Placental pericyte (primary cell): ENCODE data around the gene ALS2CL. TPM values are rescaled to one million over a fixed set of nuclear protein-coding genes. Genes with fewer than 3 reads are reported as not detected.

ENCODE experiments used
- small RNA-seq: library from RNA; depleted of rRNA; stranded (forward); fragments of <200 nt; gene quantifications from one replicate; pipeline ENCODE3, GENCODE V24; 2012; ENCODE audit warnings: low replicate concordance
- total RNA-seq: library from RNA; depleted of rRNA; stranded (reverse); fragments of >200 nt; gene quantifications from 2 replicates; pipeline ENCODE4 v1.2.3, GENCODE V29; 2012

Gene ALS2CL
- 0.88 and 1.3 TPM in 2 replicates for total RNA-seq

GRCh38 chr3:46693038-46693891 is at the start of gene ALS2CL:
TSS of gene ALS2CL (minus strand) at chr3:46693679. CDS start at chr3:46689440, 4,239 bp downstream.

GRCh38 chr3:46717447-46718231 is 24.2 kb upstream of the ALS2CL start, which contains the start of gene PRSS50:
TSS of gene PRSS50 (minus strand) at chr3:46717869. CDS start at chr3:46717824, 45 bp downstream.

GRCh38 chr3:46701181-46701939 is 7.9 kb upstream of the ALS2CL start, which contains the start of gene TMIE:
TSS of gene TMIE (plus strand) at chr3:46701392. CDS start at chr3:46701488, 96 bp downstream.

Small RNA genes within 50 kb of the gene (small RNA-seq; reads per million reads assigned to genes)
- gene RF00591: not detected

Other genes with a start within 250 kb of the ALS2CL start
- gene LTF, start 228.8 kb downstream of the ALS2CL start, total RNA-seq: 0.14 TPM in 1 of 2 replicates, not detected in the other
- gene RTP3, start 195.7 kb downstream of the ALS2CL start, total RNA-seq: not detected in 2 replicates
- 1.4 and 6.6 TPM in 2 replicates for gene LRRC2, start 127.4 kb downstream of the ALS2CL start, total RNA-seq
- not detected in 2 replicates for gene FAM240A, start 81.2 kb downstream of the ALS2CL start, total RNA-seq
- 0.22 TPM in 1 of 2 replicates, not detected in the other for gene TMIE, start 7.7 kb upstream of the ALS2CL start, total RNA-seq
- not detected in 2 replicates for gene PRSS50, start 24.2 kb upstream of the ALS2CL start, total RNA-seq
- gene MYL3, start 169.8 kb upstream of the ALS2CL start, total RNA-seq: 0.22 TPM in 1 of 2 replicates, not detected in the other
- not detected in 2 replicates for gene PTH1R, start 184.0 kb upstream of the ALS2CL start, total RNA-seq